Progenitor cell of endocrine pancreas (in vitro differentiated cells): ENCODE measurements around the gene IPO13. TPM values are rescaled to one million over a fixed set of nuclear protein-coding genes. Genes with fewer than 3 reads are reported as not detected.

Experiments
- DNase-seq: peaks from one replicate; pipeline ENCODE4 v3.0.0; 2021; ENCODE audit warnings: low spot score; ENCODE audit not compliant: unreplicated experiment
- H3K27ac Mint-ChIP-seq: 2 replicates; pipeline ENCODE4 v1.8.0; 2021; ENCODE audit warnings: mild to moderate bottlenecking, moderate library complexity, mixed read lengths
- H3K27me3 Mint-ChIP-seq: 2 replicates; pipeline ENCODE4 v1.8.0; 2021; ENCODE audit warnings: mixed read lengths
- H3K36me3 Mint-ChIP-seq: 2 replicates; pipeline ENCODE4 v1.8.0; 2022; ENCODE audit warnings: mixed read lengths; ENCODE audit not compliant: insufficient read depth
- H3K4me1 Mint-ChIP-seq: 2 replicates; pipeline ENCODE4 v1.8.0; 2021; ENCODE audit warnings: low read depth, mixed read lengths
- H3K4me3 Mint-ChIP-seq: 2 replicates; pipeline ENCODE4 v1.8.0; 2021; ENCODE audit warnings: low read depth, mild to moderate bottlenecking, moderate library complexity, mixed read lengths
- H3K9me3 Mint-ChIP-seq: 2 replicates; pipeline ENCODE4 v1.8.0; 2021; ENCODE audit warnings: low read depth, mixed read lengths
- CTCF ChIP-seq: fragments of 200-600 bp; sonication (generic); IDR thresholded peaks from one replicate; pipeline ENCODE4 v1.5.0; 2021; ENCODE audit warnings: antibody characterized with exemption, mild to moderate bottlenecking; ENCODE audit not compliant: unreplicated experiment
- total RNA-seq: library from RNA; stranded (reverse); gene quantifications from 2 replicates; pipeline ENCODE4 v1.2.1, GENCODE V29; 2021

The IPO13 gene
- total RNA-seq, 1 donor from 2014 or later: 34.6 TPM

- peak; percentile 33 for TF ChIP-seq CTCF
- no peak for DNase-seq
- Mint-ChIP-seq H3K27ac (no peak overlapping the region), H3K4me3 (no peak overlapping the region), H3K4me1 (peaks cover 10% of the 10 kb centered on the region), H3K9me3 (no peaks in the 10 kb centered on the region), H3K36me3 (peaks cover 12% of the 10 kb centered on the region), H3K27me3 (no peaks in the 10 kb centered on the region)
These were observed 55.9 kb downstream of the IPO13 start for GRCh38 chr1:44002606-44003157.

GRCh38 chr1:44008259-44008658 is 61.5 kb downstream of the IPO13 start:
- H3K27me3 Mint-ChIP-seq: no peaks in the 10 kb centered on the region
- H3K36me3 Mint-ChIP-seq: peaks cover 9% of the 10 kb centered on the region
- no peaks in the 10 kb centered on the region for H3K9me3 Mint-ChIP-seq

GRCh38 chr1:44010935-44011471 is 64.3 kb downstream of the IPO13 start:
- peaks cover 5% of the 10 kb centered on the region for H3K4me1 Mint-ChIP-seq
- no peaks in the 10 kb centered on the region for H3K27me3 Mint-ChIP-seq
- no peak for TF ChIP-seq CTCF
- H3K36me3 Mint-ChIP-seq: peaks cover 7% of the 10 kb centered on the region
- H3K9me3 Mint-ChIP-seq: no peaks in the 10 kb centered on the region
- H3K4me3 Mint-ChIP-seq: no peak overlapping the region
- H3K27ac Mint-ChIP-seq: no peak overlapping the region
- no peak for DNase-seq

More at GRCh38 chr1:44008259-44008658, 61.5 kb downstream of the IPO13 start:
- no peak overlapping the region for H3K4me3 Mint-ChIP-seq
- no peak for DNase-seq
- H3K4me1 Mint-ChIP-seq: peaks cover 5% of the 10 kb centered on the region
- TF ChIP-seq CTCF: no peak
- no peak overlapping the region for H3K27ac Mint-ChIP-seq

GRCh38 chr1:44012404-44012803 is 65.7 kb downstream of the IPO13 start:
- peaks cover 5% of the 10 kb centered on the region for H3K36me3 Mint-ChIP-seq

GRCh38 chr1:44012941-44013609 is 66.3 kb downstream of the IPO13 start:
- Mint-ChIP-seq H3K27ac (no peak overlapping the region), H3K36me3 (peaks cover 4% of the 10 kb centered on the region), H3K4me3 (no peak overlapping the region), H3K27me3 (no peaks in the 10 kb centered on the region), H3K9me3 (no peaks in the 10 kb centered on the region), H3K4me1 (peaks cover 7% of the 10 kb centered on the region)
- no peak for DNase-seq
- TF ChIP-seq CTCF: no peak

More at GRCh38 chr1:44012404-44012803, 65.7 kb downstream of the IPO13 start:
- H3K27me3 Mint-ChIP-seq: no peaks in the 10 kb centered on the region
- no peak for TF ChIP-seq CTCF
- no peak overlapping the region for H3K4me3 Mint-ChIP-seq
- no peak overlapping the region for H3K27ac Mint-ChIP-seq
- peaks cover 7% of the 10 kb centered on the region for H3K4me1 Mint-ChIP-seq
- DNase-seq: no peak
- H3K9me3 Mint-ChIP-seq: no peaks in the 10 kb centered on the region
